NB4 (cell line): ENCODE measurements around the gene ZNF69.
"Not testable (repeated sequence)": the region's sequence is repeated elsewhere in the genome, so short reads cannot be mapped to it uniquely, and the experiment has no call there.

ENCODE experiments used
- DNase-seq: peaks from one replicate; pipeline ENCODE4 v3.0.0; 2010; ENCODE audit warnings: low read depth
- H3K4me3 ChIP-seq: one replicate; pipeline ENCODE4 v1.5.1; 2011; ENCODE audit warnings: mild to moderate bottlenecking, low read depth, low read length, moderate library complexity
- CTCF ChIP-seq: IDR thresholded peaks from one replicate; pipeline ENCODE4 v1.5.1; 2012; ENCODE audit warnings: low read depth, low read length
- MAX ChIP-seq: IDR thresholded peaks from 2 replicates; pipeline ENCODE4 v1.6.1; 2011; ENCODE audit warnings: low read depth, low read length
- MYC ChIP-seq: IDR thresholded peaks from 2 replicates; pipeline ENCODE4 v1.6.1; 2011; ENCODE audit warnings: low read depth, low read length
- POLR2A ChIP-seq: IDR thresholded peaks from 2 replicates; pipeline ENCODE4 v1.6.1; 2011; ENCODE audit warnings: mild to moderate bottlenecking; ENCODE audit not compliant: insufficient read length; ENCODE audit errors: extremely low read depth

The ZNF69 gene

GRCh38 chr19:11853358-11853757 lies 34.2 kb upstream of the ZNF69 start:
- TF ChIP-seq CTCF (no peak), POLR2A (no peak), MYC (no peak), MAX (no peak)

GRCh38 chr19:11856596-11857250 lies 30.9 kb upstream of the ZNF69 start:
- H3K4me3 ChIP-seq: no peak overlapping the region
- TF ChIP-seq MYC (no peak), MAX (no peak), CTCF (no peak), POLR2A (no peak)
- DNase-seq: no peak

More at GRCh38 chr19:11853358-11853757, 34.2 kb upstream of the ZNF69 start:
- DNase-seq: no peak
- H3K4me3 ChIP-seq: no peak overlapping the region

GRCh38 chr19:11860721-11861120 lies 26.9 kb upstream of the ZNF69 start:
- DNase-seq: no peak
- TF ChIP-seq CTCF (no peak), MYC (no peak), MAX (no peak), POLR2A (no peak)
- H3K4me3 ChIP-seq: no peak overlapping the region

- DNase-seq: no peak
- TF ChIP-seq CTCF (no peak), MAX (no peak), MYC (no peak)
- H3K4me3 ChIP-seq: no peak overlapping the region
Observed at GRCh38 chr19:11861301-11861700, 26.3 kb upstream of the ZNF69 start.

GRCh38 chr19:11867766-11868165 lies 19.8 kb upstream of the ZNF69 start:
- not testable (repeated sequence) for H3K4me3 ChIP-seq

GRCh38 chr19:11868188-11868587 lies 19.4 kb upstream of the ZNF69 start:
- DNase-seq: no peak
- no peak overlapping the region for H3K4me3 ChIP-seq
- TF ChIP-seq CTCF (no peak), MYC (no peak), MAX (no peak), POLR2A (no peak)

More at GRCh38 chr19:11867766-11868165, 19.8 kb upstream of the ZNF69 start:
- DNase-seq: not testable (repeated sequence)
